ENCODE measurements around the gene MAP2K6.
A peak's percentile ranks its signal among the peaks of the same experiment; 100 is the strongest.

The MAP2K6 gene

GRCh38 chr17:69407759-69408158, 6.7 kb upstream of the MAP2K6 start:
- Histone ChIP-seq H3K27me3 (ENCODE audit: control insufficient read depth, insufficient read depth, low read length) (no peaks in the 10 kb centered on the region), H3K27ac (ENCODE audit: low read length) (no peak overlapping the region), H3K36me3 (ENCODE audit: control insufficient read depth, low read depth, low read length) (no peaks in the 10 kb centered on the region), H3K9ac (ENCODE audit: low read length) (no peak overlapping the region), H3K4me1 (ENCODE audit: control insufficient read depth, low read depth, low read length) (peaks cover 4% of the 10 kb centered on the region), H3K9me3 (ENCODE audit: control insufficient read depth, low read depth, low read length) (no peaks in the 10 kb centered on the region), H3K4me3 (ENCODE audit: low read length) (no peak overlapping the region)

GRCh38 chr17:69410671-69411070, 3.8 kb upstream of the MAP2K6 start:
- no peaks in the 10 kb centered on the region for H3K36me3 ChIP-seq (ENCODE audit: control insufficient read depth, low read depth, low read length)
- no peak overlapping the region for H3K4me3 ChIP-seq (ENCODE audit: low read length)
- H3K27me3 ChIP-seq (ENCODE audit: control insufficient read depth, insufficient read depth, low read length) = no peaks in the 10 kb centered on the region
- no peak overlapping the region for H3K9ac ChIP-seq (ENCODE audit: low read length)
- peaks cover 8% of the 10 kb centered on the region for H3K4me1 ChIP-seq (ENCODE audit: control insufficient read depth, low read depth, low read length)
- no peaks in the 10 kb centered on the region for H3K9me3 ChIP-seq (ENCODE audit: control insufficient read depth, low read depth, low read length)
- no peak overlapping the region for H3K27ac ChIP-seq (ENCODE audit: low read length)

GRCh38 chr17:69411766-69412165, 2.7 kb upstream of the MAP2K6 start:
- Histone ChIP-seq H3K9me3 (ENCODE audit: control insufficient read depth, low read depth, low read length) (no peaks in the 10 kb centered on the region), H3K36me3 (ENCODE audit: control insufficient read depth, low read depth, low read length) (no peaks in the 10 kb centered on the region), H3K4me1 (ENCODE audit: control insufficient read depth, low read depth, low read length) (peaks cover 17% of the 10 kb centered on the region), H3K27me3 (ENCODE audit: control insufficient read depth, insufficient read depth, low read length) (no peaks in the 10 kb centered on the region), H3K4me3 (ENCODE audit: low read length) (no peak overlapping the region), H3K9ac (ENCODE audit: low read length) (no peak overlapping the region), H3K27ac (ENCODE audit: low read length) (no peak overlapping the region)

- Histone ChIP-seq H3K4me1 (ENCODE audit: control insufficient read depth, low read depth, low read length) (peaks cover 22% of the 10 kb centered on the region), H3K27ac (ENCODE audit: low read length) (no peak overlapping the region), H3K27me3 (ENCODE audit: control insufficient read depth, insufficient read depth, low read length) (no peaks in the 10 kb centered on the region), H3K36me3 (ENCODE audit: control insufficient read depth, low read depth, low read length) (no peaks in the 10 kb centered on the region), H3K4me3 (ENCODE audit: low read length) (no peak overlapping the region), H3K9me3 (ENCODE audit: control insufficient read depth, low read depth, low read length) (no peaks in the 10 kb centered on the region), H3K9ac (ENCODE audit: low read length) (no peak overlapping the region)
Observed at GRCh38 chr17:69412251-69412671, 2.2 kb upstream of the MAP2K6 start.

- Histone ChIP-seq H3K27ac (ENCODE audit: low read length) (no peak overlapping the region), H3K9ac (ENCODE audit: low read length) (peak overlapping the region; percentile 35)
Observed at GRCh38 chr17:69415431-69415830, 934 bp downstream of the MAP2K6 start.

GRCh38 chr17:69417545-69418483, 3.3 kb downstream of the MAP2K6 start:
- Histone ChIP-seq H3K36me3 (ENCODE audit: control insufficient read depth, low read depth, low read length) (no peaks in the 10 kb centered on the region), H3K9me3 (ENCODE audit: control insufficient read depth, low read depth, low read length) (no peaks in the 10 kb centered on the region), H3K4me1 (ENCODE audit: control insufficient read depth, low read depth, low read length) (peaks cover 33% of the 10 kb centered on the region), H3K27ac (ENCODE audit: low read length) (no peak overlapping the region), H3K27me3 (ENCODE audit: control insufficient read depth, insufficient read depth, low read length) (no peaks in the 10 kb centered on the region), H3K9ac (ENCODE audit: low read length) (peak overlapping the region; percentile 28), H3K4me3 (ENCODE audit: low read length) (peak overlapping the region; percentile 87)

More at GRCh38 chr17:69415431-69415830, 934 bp downstream of the MAP2K6 start:
- H3K27me3 ChIP-seq (ENCODE audit: control insufficient read depth, insufficient read depth, low read length) = no peaks in the 10 kb centered on the region
- H3K36me3 ChIP-seq (ENCODE audit: control insufficient read depth, low read depth, low read length) = no peaks in the 10 kb centered on the region
- H3K4me1 ChIP-seq (ENCODE audit: control insufficient read depth, low read depth, low read length) = peaks cover 36% of the 10 kb centered on the region
- H3K9me3 ChIP-seq (ENCODE audit: control insufficient read depth, low read depth, low read length) = no peaks in the 10 kb centered on the region
- peak overlapping the region; percentile 87 for H3K4me3 ChIP-seq (ENCODE audit: low read length)

- Histone ChIP-seq H3K4me3 (ENCODE audit: low read length) (no peak overlapping the region), H3K27ac (ENCODE audit: low read length) (no peak overlapping the region), H3K4me1 (ENCODE audit: control insufficient read depth, low read depth, low read length) (peaks cover 38% of the 10 kb centered on the region), H3K27me3 (ENCODE audit: control insufficient read depth, insufficient read depth, low read length) (no peaks in the 10 kb centered on the region), H3K9me3 (ENCODE audit: control insufficient read depth, low read depth, low read length) (no peaks in the 10 kb centered on the region), H3K36me3 (ENCODE audit: control insufficient read depth, low read depth, low read length) (no peaks in the 10 kb centered on the region), H3K9ac (ENCODE audit: low read length) (no peak overlapping the region)
Observed at GRCh38 chr17:69418535-69418934, 4.0 kb downstream of the MAP2K6 start.

GRCh38 chr17:69423450-69423849, 9.0 kb downstream of the MAP2K6 start:
- H3K36me3 ChIP-seq (ENCODE audit: control insufficient read depth, low read depth, low read length) = no peaks in the 10 kb centered on the region
- no peaks in the 10 kb centered on the region for H3K27me3 ChIP-seq (ENCODE audit: control insufficient read depth, insufficient read depth, low read length)
- no peak overlapping the region for H3K27ac ChIP-seq (ENCODE audit: low read length)
- H3K9me3 ChIP-seq (ENCODE audit: control insufficient read depth, low read depth, low read length) = no peaks in the 10 kb centered on the region
- no peak overlapping the region for H3K4me3 ChIP-seq (ENCODE audit: low read length)
- H3K9ac ChIP-seq (ENCODE audit: low read length) = no peak overlapping the region
- H3K4me1 ChIP-seq (ENCODE audit: control insufficient read depth, low read depth, low read length) = peaks cover 35% of the 10 kb centered on the region

- no peak overlapping the region for H3K27ac ChIP-seq (ENCODE audit: low read length)
- H3K9ac ChIP-seq (ENCODE audit: low read length) = no peak overlapping the region
- no peaks in the 10 kb centered on the region for H3K9me3 ChIP-seq (ENCODE audit: control insufficient read depth, low read depth, low read length)
- no peaks in the 10 kb centered on the region for H3K27me3 ChIP-seq (ENCODE audit: control insufficient read depth, insufficient read depth, low read length)
- H3K36me3 ChIP-seq (ENCODE audit: control insufficient read depth, low read depth, low read length) = no peaks in the 10 kb centered on the region
- no peak overlapping the region for H3K4me3 ChIP-seq (ENCODE audit: low read length)
- peaks cover 35% of the 10 kb centered on the region for H3K4me1 ChIP-seq (ENCODE audit: control insufficient read depth, low read depth, low read length)
Observed at GRCh38 chr17:69424287-69425041, 10.0 kb downstream of the MAP2K6 start.

GRCh38 chr17:69425978-69426377, 11.5 kb downstream of the MAP2K6 start:
- H3K4me3 ChIP-seq (ENCODE audit: low read length) = no peak overlapping the region
- H3K9me3 ChIP-seq (ENCODE audit: control insufficient read depth, low read depth, low read length) = no peaks in the 10 kb centered on the region
- peak overlapping the region; percentile 11 for H3K27ac ChIP-seq (ENCODE audit: low read length)
- no peaks in the 10 kb centered on the region for H3K27me3 ChIP-seq (ENCODE audit: control insufficient read depth, insufficient read depth, low read length)
- H3K4me1 ChIP-seq (ENCODE audit: control insufficient read depth, low read depth, low read length) = peaks cover 45% of the 10 kb centered on the region
- H3K36me3 ChIP-seq (ENCODE audit: control insufficient read depth, low read depth, low read length) = no peaks in the 10 kb centered on the region
- H3K9ac ChIP-seq (ENCODE audit: low read length) = no peak overlapping the region

GRCh38 chr17:69427486-69428197, 13.1 kb downstream of the MAP2K6 start:
- Histone ChIP-seq H3K27ac (ENCODE audit: low read length) (no peak overlapping the region), H3K9me3 (ENCODE audit: control insufficient read depth, low read depth, low read length) (no peaks in the 10 kb centered on the region), H3K27me3 (ENCODE audit: control insufficient read depth, insufficient read depth, low read length) (no peaks in the 10 kb centered on the region), H3K36me3 (ENCODE audit: control insufficient read depth, low read depth, low read length) (no peaks in the 10 kb centered on the region), H3K9ac (ENCODE audit: low read length) (no peak overlapping the region), H3K4me1 (ENCODE audit: control insufficient read depth, low read depth, low read length) (peaks cover 54% of the 10 kb centered on the region), H3K4me3 (ENCODE audit: low read length) (no peak overlapping the region)
